OCI-LY1 (cell line): ENCODE results near the gene KLF4.

Experiments used
- H2AFZ ChIP-seq: fragments of 200-600 bp; sonication (generic), shearing (Covaris generic); 2 replicates; pipeline ENCODE4 v1.6.0; 2014; ENCODE audit warnings: antibody characterized with exemption, mild to moderate bottlenecking, low read length
- H3F3A ChIP-seq: fragments of 200-600 bp; sonication (generic), shearing (Covaris generic); 2 replicates; pipeline ENCODE4 v1.6.0; 2014; ENCODE audit warnings: mild to moderate bottlenecking, antibody characterized with exemption, low read length, moderate library complexity; ENCODE audit not compliant: insufficient read depth
- H3K27ac ChIP-seq: fragments of 200-600 bp; sonication (generic); 2 replicates; pipeline ENCODE4 v1.5.1; 2014; ENCODE audit warnings: low read length, mixed run types, mild to moderate bottlenecking, low read depth; ENCODE audit not compliant: poor library complexity, severe bottlenecking
- H3K27me3 ChIP-seq: fragments of 200-600 bp; sonication (generic); 2 replicates; pipeline ENCODE4 v1.6.0; 2014; ENCODE audit warnings: antibody characterized with exemption, mild to moderate bottlenecking, low read length, moderate library complexity; ENCODE audit not compliant: insufficient read depth
- H3K36me3 ChIP-seq: fragments of 200-600 bp; sonication (generic); 2 replicates; pipeline ENCODE4 v1.6.1; 2014; ENCODE audit warnings: mild to moderate bottlenecking, antibody characterized with exemption, low read length, moderate library complexity, mixed read lengths; ENCODE audit not compliant: insufficient read depth
- H3K4me1 ChIP-seq: fragments of 200-600 bp; sonication (generic); 2 replicates; pipeline ENCODE4 v1.5.1; 2014; ENCODE audit warnings: mild to moderate bottlenecking, low read length, moderate library complexity; ENCODE audit not compliant: insufficient read depth, severe bottlenecking
- H3K4me2 ChIP-seq: fragments of 200-600 bp; sonication (generic), shearing (Covaris generic); 2 replicates; pipeline ENCODE4 v1.6.1; 2014; ENCODE audit warnings: low read length
- H3K4me3 ChIP-seq: fragments of 200-600 bp; sonication (generic); 2 replicates; pipeline ENCODE4 v1.5.1; 2014; ENCODE audit warnings: low read length, low read depth, mild to moderate bottlenecking, mixed read lengths; ENCODE audit not compliant: poor library complexity, severe bottlenecking
- H3K79me2 ChIP-seq: fragments of 200-600 bp; shearing (Covaris generic); 2 replicates; pipeline ENCODE4 v1.6.1; 2016; ENCODE audit warnings: mixed run types, low read length, mixed read lengths; ENCODE audit not compliant: insufficient read depth
- H3K9ac ChIP-seq: fragments of 200-600 bp; sonication (generic), shearing (Covaris generic); 2 replicates; pipeline ENCODE4 v1.6.1; 2014; ENCODE audit warnings: mild to moderate bottlenecking, low read length, mixed read lengths
- H3K9me2 ChIP-seq: fragments of 200-600 bp; sonication (generic), shearing (Covaris generic); 2 replicates; pipeline ENCODE4 v1.6.1; 2014; ENCODE audit warnings: low read depth, mild to moderate bottlenecking, low read length, mixed read lengths
- H3K9me3 ChIP-seq: fragments of 200-600 bp; shearing (Covaris generic); 2 replicates; pipeline ENCODE4 v1.6.1; 2014; ENCODE audit warnings: low read length, mixed read lengths
- H4K20me1 ChIP-seq: fragments of 200-600 bp; sonication (generic), shearing (Covaris generic); 2 replicates; pipeline ENCODE4 v1.6.0; 2016; ENCODE audit warnings: mild to moderate bottlenecking, low read length; ENCODE audit not compliant: insufficient read depth
- EZH2 ChIP-seq: fragments of 200-600 bp; sonication (generic), shearing (Covaris generic); IDR thresholded peaks from 2 replicates; pipeline ENCODE4 v1.8.0; 2017; ENCODE audit warnings: borderline replicate concordance, mixed run types, mild to moderate bottlenecking, antibody characterized with exemption, low read length, moderate library complexity, mixed read lengths
- TF ChIP-seq, protein P1 (sequence below): fragments of 200-600 bp; sonication (generic), shearing (Covaris generic); IDR thresholded peaks from 2 replicates; pipeline ENCODE4 v1.5.1; 2017; ENCODE audit warnings: mild to moderate bottlenecking, antibody characterized with exemption, low read length, moderate library complexity, mixed read lengths

Gene KLF4

DNA sequence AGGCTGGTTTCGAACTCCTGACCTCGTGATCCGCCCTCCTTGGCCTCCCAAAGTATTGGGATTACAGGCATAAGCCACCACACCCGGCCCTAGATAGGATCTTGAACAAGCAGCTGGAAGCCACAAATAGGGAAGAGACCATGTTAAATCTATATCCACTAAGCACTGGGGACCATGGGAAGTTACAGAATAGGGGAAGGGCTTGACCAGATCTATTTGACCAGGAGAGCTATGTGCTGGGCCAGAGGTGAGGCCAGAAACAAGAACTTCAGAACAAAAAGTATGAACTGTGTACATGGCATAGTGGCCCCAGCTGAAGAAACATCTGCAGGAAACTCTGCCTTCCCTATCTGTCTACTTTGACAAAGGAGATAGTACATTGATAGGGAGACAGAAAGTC is 10.8 kb downstream of the KLF4 start:
- Histone ChIP-seq H3K9ac (no peak overlapping the region), H3K79me2 (no peaks in the 10 kb centered on the region), H3K4me2 (no peak overlapping the region), H3K27ac (no peak overlapping the region), H3K9me2 (no peaks in the 10 kb centered on the region), H2AFZ (no peak overlapping the region), H3F3A (no peaks in the 10 kb centered on the region), H3K9me3 (no peaks in the 10 kb centered on the region), H3K4me1 (no peaks in the 10 kb centered on the region), H3K4me3 (no peak overlapping the region), H3K27me3 (no peaks in the 10 kb centered on the region), H4K20me1 (no peaks in the 10 kb centered on the region), H3K36me3 (no peaks in the 10 kb centered on the region)
- TF ChIP-seq, protein P1, sequence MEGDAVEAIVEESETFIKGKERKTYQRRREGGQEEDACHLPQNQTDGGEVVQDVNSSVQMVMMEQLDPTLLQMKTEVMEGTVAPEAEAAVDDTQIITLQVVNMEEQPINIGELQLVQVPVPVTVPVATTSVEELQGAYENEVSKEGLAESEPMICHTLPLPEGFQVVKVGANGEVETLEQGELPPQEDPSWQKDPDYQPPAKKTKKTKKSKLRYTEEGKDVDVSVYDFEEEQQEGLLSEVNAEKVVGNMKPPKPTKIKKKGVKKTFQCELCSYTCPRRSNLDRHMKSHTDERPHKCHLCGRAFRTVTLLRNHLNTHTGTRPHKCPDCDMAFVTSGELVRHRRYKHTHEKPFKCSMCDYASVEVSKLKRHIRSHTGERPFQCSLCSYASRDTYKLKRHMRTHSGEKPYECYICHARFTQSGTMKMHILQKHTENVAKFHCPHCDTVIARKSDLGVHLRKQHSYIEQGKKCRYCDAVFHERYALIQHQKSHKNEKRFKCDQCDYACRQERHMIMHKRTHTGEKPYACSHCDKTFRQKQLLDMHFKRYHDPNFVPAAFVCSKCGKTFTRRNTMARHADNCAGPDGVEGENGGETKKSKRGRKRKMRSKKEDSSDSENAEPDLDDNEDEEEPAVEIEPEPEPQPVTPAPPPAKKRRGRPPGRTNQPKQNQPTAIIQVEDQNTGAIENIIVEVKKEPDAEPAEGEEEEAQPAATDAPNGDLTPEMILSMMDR, result no peak
- TF ChIP-seq EZH2, result no peak

DNA sequence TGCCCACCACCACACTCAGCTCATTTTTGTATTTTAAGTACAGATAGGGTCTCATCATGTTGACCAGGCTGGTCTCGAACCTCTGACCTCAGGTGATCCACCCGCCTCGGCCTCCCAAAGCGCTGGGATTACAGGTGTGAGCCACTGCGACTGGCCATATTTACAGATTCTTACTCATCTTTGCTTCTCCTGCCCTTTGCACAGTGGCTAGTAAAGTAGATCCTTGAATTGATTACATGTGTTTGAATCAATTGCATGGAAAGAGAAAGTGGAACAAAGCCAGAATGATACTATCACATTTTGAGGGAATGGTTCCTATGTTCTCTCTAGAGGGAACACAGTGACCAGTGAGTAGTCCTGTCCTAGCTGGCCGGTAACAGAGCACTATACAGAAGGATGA is 15.4 kb downstream of the KLF4 start:
- Histone ChIP-seq H3F3A (no peaks in the 10 kb centered on the region), H3K9ac (no peak overlapping the region), H4K20me1 (no peaks in the 10 kb centered on the region), H3K4me1 (no peaks in the 10 kb centered on the region), H3K79me2 (no peaks in the 10 kb centered on the region), H2AFZ (no peak overlapping the region), H3K4me2 (no peak overlapping the region), H3K9me3 (no peaks in the 10 kb centered on the region), H3K9me2 (no peaks in the 10 kb centered on the region), H3K36me3 (no peaks in the 10 kb centered on the region), H3K4me3 (no peak overlapping the region), H3K27ac (no peak overlapping the region), H3K27me3 (no peaks in the 10 kb centered on the region)
- TF ChIP-seq EZH2, result no peak
- TF ChIP-seq, protein P1, result no peak

DNA sequence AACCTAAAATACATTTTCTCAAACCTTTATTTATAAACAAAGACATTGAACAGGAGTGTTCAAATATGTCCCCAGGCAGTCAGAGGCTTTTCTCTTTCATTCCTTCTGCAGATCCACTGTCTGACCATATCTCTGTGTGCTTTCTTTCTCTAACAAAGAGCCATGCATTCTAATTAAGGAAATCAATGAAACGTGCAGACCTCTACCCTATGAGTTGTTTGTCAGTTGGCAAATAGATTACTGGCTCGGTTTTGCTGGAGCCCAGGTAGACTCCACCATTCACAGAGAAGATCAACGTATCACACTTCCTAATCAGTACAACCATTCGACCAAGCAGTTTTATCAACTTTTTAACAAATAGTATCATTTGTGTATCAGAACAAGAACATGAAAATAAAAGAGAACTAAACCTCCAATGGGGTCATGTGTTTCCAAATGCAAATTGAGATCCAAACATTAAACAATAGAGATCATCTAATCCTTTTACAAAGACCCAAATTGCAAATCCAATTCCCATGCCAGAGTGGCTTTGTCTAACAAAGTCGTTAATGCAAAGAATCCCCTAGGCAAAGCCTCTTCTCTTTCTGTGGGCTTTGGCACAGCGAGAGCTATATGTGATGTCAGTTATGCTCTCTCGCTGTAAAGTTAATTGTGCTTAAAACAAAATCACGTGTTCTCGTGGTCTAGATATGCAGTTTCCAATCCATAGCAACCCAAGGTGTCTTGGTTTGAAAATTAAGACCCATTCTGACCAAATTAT is 16.8 kb downstream of the KLF4 start:
- Histone ChIP-seq H3K4me1 (no peaks in the 10 kb centered on the region), H3F3A (no peaks in the 10 kb centered on the region), H3K9ac (no peak overlapping the region), H3K9me2 (no peaks in the 10 kb centered on the region), H3K27ac (no peak overlapping the region), H3K9me3 (no peaks in the 10 kb centered on the region), H2AFZ (no peak overlapping the region), H3K27me3 (no peaks in the 10 kb centered on the region), H4K20me1 (no peaks in the 10 kb centered on the region), H3K36me3 (no peaks in the 10 kb centered on the region), H3K79me2 (no peaks in the 10 kb centered on the region), H3K4me3 (no peak overlapping the region), H3K4me2 (no peak overlapping the region)
- no peak for TF ChIP-seq EZH2
- TF ChIP-seq, protein P1, result no peak
